OCI-LY3 (cell line): ENCODE measurements around the gene MYBPC3.

Experiments used
- H2AFZ ChIP-seq: fragments of 200-600, 300-600 bp; shearing (Covaris generic); 2 replicates; pipeline ENCODE4 v1.6.0; 2014; ENCODE audit warnings: antibody characterized with exemption, low read depth, low read length
- H3K27ac ChIP-seq: fragments of 200-600, 300-600 bp; sonication (generic); 2 replicates; pipeline ENCODE4 v1.5.1; 2014; ENCODE audit warnings: mild to moderate bottlenecking, low read length, moderate library complexity, mixed read lengths
- H3K27me3 ChIP-seq: fragments of 200-600, 300-600 bp; sonication (generic); 2 replicates; pipeline ENCODE4 v1.6.1; 2014; ENCODE audit warnings: low read depth, low read length, mixed read lengths
- H3K36me3 ChIP-seq: fragments of 200-600, 300-600 bp; sonication (generic); replicated peaks from 2 replicates; pipeline ENCODE3; 2014; ENCODE audit warnings: low read depth, low read length, mixed read lengths
- H3K4me1 ChIP-seq: fragments of 300-600, 200-600 bp; sonication (generic); 2 replicates; pipeline ENCODE4 v1.6.1; 2014; ENCODE audit warnings: low read length, mixed read lengths
- H3K4me2 ChIP-seq: fragments of 200-600, 300-600 bp; sonication (generic); 2 replicates; pipeline ENCODE4 v1.6.1; 2014; ENCODE audit warnings: low read length, mixed read lengths
- H3K4me3 ChIP-seq: fragments of 300-600, 200-600 bp; sonication (generic); 2 replicates; pipeline ENCODE4 v1.5.1; 2014; ENCODE audit warnings: antibody characterized with exemption, mild to moderate bottlenecking, low read length, moderate library complexity
- H3K79me2 ChIP-seq: fragments of 300-600, 200-600 bp; shearing (Covaris generic); 2 replicates; pipeline ENCODE4 v1.6.1; 2014; ENCODE audit warnings: mild to moderate bottlenecking, low read length, mixed read lengths
- H3K9ac ChIP-seq: fragments of 300-600, 200-600 bp; shearing (Covaris generic); 2 replicates; pipeline ENCODE4 v1.6.0; 2014; ENCODE audit warnings: mild to moderate bottlenecking, low read length, moderate library complexity
- H3K9me3 ChIP-seq: fragments of 200-600, 300-600 bp; shearing (Covaris generic); 2 replicates; pipeline ENCODE4 v1.6.1; 2014; ENCODE audit warnings: low read length, mixed read lengths; ENCODE audit not compliant: insufficient read depth
- H4K20me1 ChIP-seq: fragments of 200-600, 300-600 bp; sonication (generic); 2 replicates; pipeline ENCODE4 v1.6.1; 2016; ENCODE audit warnings: low read length, mixed read lengths; ENCODE audit not compliant: insufficient read depth
- CTCF ChIP-seq: fragments of 200-600, 300-600 bp; sonication (generic); IDR thresholded peaks from 2 replicates; pipeline ENCODE4 v1.5.1; 2014; ENCODE audit warnings: antibody characterized with exemption, low read length, low read depth
- EZH2phosphoT487 ChIP-seq: fragments of 200-600 bp; shearing (Covaris generic); IDR thresholded peaks from 2 replicates; pipeline ENCODE4 v1.6.1; 2018; ENCODE audit warnings: antibody characterized with exemption, mixed run types, low read depth

MYBPC3 gene

GRCh38 chr11:47282462-47282861 is 70.0 kb downstream of the MYBPC3 start:
- Histone ChIP-seq H2AFZ (no peak overlapping the region), H4K20me1 (no peaks in the 10 kb centered on the region), H3K9ac (no peak overlapping the region), H3K79me2 (no peaks in the 10 kb centered on the region), H3K27me3 (no peaks in the 10 kb centered on the region), H3K27ac (no peak overlapping the region), H3K4me1 (no peaks in the 10 kb centered on the region), H3K4me3 (no peak overlapping the region), H3K4me2 (no peak overlapping the region), H3K36me3 (peaks cover 56% of the 10 kb centered on the region), H3K9me3 (no peaks in the 10 kb centered on the region)
- TF ChIP-seq EZH2phosphoT487: no peak
- no peak for TF ChIP-seq CTCF
